ENCODE results near the gene NRROS.

The NRROS gene

DNA sequence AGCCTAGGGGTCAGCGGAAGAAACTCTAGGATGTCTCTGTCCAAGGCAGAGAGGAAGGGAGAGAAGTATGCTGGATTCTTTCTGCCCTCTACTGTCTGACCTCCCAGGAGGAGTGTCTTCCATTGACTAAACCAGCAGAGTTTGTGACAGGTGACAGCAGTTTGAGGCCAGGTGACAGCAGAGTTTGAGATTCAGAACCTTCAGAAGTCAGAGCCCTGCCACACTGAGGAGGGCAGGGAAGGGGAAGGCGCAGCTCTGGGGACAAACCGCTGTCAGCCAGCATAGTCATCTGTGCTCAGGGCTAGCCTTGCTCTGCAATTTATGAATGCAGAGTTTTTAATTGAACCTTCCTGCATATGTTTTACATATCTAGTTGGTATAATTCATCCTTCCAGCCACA is 12.3 kb downstream of the NRROS start:
- DNase-seq = no peak

DNA sequence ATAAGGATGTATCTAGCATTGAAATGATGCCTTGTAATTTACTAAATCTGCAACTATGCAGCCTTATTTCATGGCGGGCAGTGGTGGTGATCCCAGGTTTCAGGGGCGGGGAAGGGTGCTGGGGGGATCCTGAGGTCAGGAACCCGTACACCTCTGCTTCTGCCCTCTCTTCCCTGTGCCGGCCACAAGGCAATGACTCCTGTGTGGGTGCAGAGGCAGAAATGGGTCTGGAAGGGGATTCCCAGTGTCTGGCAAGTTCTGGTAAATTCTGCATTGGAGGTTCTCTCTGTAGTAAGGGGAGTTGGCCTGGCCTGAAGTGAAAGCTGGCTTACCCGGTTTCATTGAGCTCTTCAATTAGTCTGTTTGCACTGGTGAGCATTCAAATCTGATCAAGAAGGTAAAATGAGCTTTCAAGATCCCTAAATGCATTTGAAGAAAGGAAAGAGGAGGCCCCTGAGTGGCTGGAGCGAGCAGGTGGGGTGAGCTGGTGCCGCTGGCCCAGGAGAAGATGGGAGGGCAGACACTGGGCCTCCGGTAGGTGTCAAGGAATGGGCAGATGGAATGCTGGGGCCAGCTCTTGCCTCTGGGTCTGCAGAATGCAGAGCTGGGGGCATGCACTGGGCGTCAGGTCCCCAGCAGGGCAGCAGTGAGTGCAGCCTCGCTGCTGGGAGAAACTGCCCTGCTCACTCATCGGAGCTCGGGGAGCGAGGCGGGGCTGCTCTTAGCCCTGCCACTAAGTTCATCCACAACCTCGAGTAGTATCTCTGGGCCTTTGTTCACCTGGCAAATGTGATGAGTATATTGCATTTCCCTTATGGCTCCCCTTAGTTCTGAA is 13.7 kb downstream of the NRROS start:
- no peak for DNase-seq

DNA sequence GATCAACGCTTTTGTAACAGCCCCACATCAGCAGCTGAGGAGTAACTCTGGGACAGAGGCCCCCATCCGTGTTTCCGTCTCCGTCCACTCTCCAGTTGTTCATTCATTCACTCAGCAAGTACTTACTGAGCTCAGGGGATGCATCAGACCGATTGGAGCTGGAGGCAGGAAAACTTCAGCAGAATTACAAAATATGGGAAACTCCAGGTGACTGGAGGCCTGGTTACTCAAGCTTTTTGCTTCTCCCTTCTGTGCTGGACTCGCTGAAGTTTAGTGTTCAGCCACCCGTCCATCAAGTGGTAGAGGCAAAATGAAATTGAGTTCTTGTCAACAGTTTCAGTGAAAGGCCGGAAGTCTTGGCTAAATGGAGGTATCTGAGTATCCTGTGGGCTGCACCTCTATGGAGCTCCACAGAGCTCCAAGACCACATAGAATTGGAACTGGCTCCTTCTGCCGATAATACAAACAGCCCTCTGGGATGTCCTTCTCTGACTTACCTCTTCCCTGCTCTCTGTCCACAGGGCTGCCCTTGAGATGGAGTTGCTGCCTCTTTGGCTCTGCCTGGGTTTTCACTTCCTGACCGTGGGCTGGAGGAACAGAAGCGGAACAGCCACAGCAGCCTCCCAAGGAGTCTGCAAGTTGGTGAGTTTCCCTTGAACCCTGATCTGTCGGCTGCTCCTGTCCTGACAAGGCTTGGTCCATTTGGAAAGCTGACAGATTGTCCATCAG is 14.7 kb downstream of the NRROS start:
- DNase-seq = no peak

DNA sequence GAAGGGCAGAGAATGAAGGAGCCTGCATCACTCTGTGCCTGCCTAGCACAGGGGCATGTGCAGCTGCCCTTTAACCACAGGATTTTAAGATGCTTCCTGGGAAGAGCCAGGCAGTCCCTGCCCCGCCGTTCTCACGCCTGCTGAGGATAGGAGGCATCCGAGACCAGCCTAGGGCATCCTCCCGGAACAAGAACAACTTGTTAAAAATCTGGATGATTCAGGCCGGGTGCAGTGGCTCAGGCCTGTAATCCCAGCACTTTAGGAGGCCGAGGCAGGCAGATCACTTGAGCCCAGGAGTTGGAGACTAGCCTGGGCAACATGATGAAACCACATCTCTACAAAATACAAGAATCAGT is 15.2 kb downstream of the NRROS start:
- DNase-seq = no peak

DNA sequence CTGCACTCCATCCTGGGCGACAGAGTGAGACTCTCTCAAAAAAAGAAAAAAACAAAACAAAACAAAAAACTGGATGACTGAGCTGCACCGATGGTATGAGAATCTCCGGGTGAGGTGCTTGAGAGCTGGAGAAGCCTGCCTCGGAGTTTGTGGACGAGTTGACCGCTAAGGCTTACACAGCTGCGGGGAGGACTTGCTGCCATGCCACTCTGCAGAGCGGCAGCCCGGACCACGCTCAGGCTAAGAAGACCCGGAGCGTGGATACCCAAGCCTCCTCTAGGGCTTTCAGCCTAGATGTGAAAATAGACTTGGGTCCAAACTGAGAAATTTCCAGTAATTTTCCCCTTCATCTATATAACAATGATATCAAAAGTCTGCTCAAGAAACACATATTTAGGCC is 16.0 kb downstream of the NRROS start:
- DNase-seq = no peak

DNA sequence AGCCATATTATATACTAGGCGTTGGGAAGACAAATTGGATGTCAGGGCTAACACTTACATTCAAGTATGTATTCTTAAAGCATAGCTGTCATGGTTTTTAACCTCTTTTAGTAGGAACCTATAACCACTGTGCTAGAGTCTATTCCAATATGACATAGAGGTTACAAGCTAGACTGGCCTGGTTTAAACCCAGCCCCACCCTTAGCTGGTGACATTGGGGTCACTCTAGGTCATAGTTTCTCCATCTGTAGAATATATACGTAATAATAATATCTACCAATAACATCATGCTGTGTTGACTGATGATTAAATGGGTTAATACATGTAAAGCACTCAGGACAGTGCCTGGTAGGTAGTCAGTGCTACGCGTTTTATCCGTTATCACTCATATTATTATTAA is 16.7 kb downstream of the NRROS start:
- DNase-seq = no peak

DNA sequence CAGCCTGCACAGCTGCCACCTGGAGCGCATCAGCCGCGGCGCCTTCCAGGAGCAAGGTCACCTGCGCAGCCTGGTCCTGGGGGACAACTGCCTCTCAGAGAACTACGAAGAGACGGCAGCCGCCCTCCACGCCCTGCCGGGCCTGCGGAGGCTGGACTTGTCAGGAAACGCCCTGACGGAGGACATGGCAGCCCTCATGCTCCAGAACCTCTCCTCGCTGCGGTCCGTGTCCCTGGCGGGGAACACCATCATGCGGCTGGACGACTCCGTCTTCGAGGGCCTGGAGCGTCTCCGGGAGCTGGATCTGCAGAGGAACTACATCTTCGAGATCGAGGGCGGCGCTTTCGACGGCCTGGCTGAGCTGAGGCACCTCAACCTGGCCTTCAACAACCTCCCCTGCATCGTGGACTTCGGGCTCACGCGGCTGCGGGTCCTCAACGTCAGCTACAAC is 20.4 kb downstream of the NRROS start:
- no peak for DNase-seq

DNA sequence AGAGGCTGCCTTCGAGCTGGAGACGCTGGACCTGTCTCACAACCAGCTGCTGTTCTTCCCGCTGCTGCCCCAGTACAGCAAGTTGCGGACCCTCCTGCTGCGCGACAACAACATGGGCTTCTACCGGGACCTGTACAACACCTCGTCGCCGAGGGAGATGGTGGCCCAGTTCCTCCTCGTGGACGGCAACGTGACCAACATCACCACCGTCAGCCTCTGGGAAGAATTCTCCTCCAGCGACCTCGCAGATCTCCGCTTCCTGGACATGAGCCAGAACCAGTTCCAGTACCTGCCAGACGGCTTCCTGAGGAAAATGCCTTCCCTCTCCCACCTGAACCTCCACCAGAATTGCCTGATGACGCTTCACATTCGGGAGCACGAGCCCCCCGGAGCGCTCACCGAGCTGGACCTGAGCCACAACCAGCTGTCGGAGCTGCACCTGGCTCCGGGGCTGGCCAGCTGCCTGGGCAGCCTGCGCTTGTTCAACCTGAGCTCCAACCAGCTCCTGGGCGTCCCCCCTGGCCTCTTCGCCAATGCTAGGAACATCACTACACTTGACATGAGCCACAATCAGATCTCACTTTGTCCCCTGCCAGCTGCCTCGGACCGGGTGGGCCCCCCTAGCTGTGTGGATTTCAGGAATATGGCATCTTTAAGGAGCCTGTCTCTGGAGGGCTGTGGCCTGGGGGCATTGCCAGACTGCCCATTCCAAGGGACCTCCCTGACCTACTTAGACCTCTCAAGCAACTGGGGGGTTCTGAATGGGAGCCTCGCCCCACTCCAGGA is 21.1 kb downstream of the NRROS start:
- no peak for DNase-seq

DNA sequence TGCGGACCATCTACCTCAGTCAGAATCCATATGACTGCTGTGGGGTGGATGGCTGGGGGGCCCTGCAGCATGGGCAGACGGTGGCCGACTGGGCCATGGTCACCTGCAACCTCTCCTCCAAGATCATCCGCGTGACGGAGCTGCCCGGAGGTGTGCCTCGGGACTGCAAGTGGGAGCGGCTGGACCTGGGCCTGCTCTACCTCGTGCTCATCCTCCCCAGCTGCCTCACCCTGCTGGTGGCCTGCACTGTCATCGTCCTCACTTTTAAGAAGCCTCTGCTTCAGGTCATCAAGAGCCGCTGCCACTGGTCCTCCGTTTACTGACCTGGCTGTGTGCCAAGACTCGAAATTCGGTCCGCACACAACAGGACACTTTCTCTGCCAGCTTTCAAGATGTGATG is 21.9 kb downstream of the NRROS start:
- DNase-seq = no peak

DNA sequence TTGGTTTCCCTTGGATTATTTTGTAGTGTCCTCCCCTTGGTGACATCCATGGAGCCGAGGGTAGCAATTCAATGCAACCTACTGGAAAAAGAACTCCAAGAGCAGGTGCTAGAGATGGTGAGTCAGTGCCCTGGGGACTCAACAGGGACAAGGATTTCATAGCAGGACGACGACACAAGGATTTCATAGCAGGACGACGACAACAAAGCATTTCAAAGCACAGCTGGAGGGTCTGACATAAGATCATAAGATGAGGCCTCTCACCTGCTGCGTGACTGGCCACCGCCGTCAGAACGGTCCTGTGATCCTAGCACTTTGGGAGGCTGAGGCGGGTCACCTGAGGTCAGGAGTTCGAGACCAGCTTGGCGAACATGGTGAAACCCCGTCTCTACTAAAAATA is 22.5 kb downstream of the NRROS start:
- DNase-seq = no peak

DNA sequence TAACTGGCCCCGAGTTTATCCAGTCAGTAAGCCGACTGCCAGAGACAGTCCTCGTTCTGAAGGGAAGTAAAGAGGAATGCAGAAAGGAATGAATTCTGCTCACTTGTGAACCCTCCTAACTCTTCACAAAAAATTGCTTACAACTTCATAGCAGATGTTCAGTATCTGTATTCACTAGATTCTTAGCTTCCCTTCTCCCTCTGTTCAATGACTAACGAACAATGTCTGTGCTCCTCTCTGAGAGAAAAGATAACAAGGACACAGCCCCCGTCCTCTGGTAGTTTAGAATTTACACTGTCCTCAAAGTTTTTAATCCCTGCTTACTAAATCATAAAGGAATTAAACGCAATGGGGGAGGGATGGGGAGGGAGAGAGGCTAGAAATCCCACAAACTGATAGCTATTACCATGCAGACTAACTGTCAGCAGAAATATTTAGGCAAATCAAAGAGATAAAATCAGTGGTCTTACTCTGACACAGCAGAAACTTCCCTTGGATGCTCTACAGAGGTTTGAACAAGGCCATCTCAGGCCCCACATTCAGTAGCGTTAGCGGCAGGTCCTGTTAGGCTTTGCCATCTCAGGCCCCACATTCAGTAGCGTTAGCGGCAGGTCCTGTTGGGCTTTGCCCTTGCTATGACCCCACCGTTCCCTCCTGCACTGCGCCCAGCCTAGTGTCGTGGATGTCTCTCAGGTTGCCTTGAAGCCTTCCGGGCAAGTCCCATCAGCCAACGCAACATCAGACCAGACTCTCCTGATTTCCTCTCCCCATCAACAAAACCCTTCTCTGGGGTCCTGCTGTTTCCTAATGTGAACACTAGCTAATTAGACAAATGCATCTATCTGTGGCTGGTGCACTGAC is 23.4 kb downstream of the NRROS start:
- peak; percentile 45 for DNase-seq

DNA sequence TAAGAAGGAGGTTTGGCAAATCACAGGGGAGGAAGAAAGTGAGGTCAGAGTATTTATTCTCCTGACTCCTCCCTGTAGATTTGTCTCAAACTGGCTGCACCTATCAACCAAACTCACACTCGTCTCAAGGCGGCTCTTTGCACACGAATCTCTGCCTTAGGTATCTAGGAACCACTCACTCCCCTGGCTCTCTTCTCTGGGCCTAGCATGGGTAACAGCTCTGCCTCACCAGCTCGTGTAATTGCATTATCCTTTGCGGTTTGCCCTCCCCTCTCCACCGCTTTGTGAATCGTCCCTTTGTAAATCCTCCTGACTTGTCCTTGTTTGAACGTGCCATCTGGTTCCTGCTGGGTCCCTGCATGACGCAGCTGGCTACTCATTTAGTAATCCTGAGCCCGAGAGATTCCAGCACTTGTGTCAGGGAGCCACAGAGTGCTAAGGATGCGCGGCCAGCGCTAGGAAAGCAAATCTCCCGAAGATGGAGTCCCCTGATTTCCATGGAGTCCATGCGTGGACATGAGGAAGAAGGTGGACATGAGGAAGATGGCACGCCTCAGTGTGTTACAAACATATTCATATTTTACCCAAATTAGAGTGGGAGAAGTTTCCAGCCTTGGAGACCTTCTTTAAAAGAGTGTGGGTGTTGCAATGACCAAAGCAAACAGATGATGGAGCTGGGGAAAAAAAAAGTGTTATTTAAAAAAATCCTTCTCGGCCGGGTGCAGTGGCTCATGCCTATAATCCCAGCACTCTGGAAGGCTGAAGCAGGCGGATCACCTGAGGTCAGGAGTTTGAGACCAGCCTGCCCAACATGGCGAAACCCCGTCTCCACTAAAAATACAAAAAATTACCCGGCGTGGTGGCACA is 26.7 kb downstream of the NRROS start:
- peak; percentile 33 for DNase-seq

DNA sequence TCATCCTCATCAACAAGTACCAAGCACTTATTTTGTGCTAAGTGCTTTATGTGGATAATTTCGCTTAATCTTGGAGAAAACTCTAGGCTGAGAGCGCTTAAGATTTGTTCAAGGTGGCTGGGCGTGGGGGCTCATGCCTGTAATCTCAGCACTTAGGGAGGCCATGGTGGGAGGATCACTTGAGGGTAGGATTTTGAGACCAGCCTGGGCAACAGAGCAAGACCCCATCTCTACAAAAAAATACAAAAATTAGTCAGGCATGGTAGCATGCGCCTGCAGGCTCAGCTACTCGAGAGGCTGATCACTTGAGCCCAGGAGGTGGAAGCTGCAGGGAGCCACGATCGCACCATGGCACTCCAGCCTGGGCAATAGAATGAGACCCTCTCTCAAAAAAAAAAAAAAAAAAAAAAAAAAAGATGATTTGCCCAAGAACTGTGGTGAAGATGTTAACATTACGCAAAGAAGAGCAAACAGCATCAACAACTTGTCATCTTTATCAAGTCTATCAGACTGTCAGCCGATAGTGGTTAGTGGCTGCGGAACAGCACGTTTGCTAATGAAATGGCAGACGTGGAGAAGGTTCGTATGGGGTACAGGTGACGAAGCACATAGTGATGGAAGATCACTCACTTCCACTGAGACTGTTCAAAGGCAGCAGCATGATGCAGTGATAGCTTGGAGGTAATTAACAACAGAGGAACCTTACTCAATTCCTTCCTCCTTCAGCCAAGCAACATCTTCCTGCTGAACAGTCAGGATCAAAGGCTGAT is 27.7 kb downstream of the NRROS start:
- no peak for DNase-seq

DNA sequence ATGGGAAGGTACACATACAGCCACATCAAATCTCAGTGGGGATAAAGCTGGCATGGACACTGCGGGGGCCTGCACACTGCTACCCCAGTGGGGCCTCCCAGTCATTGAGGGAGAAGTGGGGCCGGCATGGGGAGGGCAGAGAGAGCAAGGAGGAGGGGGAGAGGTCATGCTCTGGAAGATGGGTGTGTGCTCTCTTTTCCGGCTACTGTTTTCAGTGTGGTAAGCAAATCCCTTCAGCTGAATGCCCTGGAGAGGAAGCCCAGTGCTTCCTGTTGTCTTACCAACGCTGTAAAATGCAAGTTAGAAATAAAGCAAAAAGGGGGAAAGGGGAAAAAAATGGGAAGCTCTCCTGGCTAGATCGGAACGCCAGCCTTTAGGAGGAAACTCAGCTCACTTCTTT is 30.8 kb downstream of the NRROS start:
- DNase-seq = no peak

DNA sequence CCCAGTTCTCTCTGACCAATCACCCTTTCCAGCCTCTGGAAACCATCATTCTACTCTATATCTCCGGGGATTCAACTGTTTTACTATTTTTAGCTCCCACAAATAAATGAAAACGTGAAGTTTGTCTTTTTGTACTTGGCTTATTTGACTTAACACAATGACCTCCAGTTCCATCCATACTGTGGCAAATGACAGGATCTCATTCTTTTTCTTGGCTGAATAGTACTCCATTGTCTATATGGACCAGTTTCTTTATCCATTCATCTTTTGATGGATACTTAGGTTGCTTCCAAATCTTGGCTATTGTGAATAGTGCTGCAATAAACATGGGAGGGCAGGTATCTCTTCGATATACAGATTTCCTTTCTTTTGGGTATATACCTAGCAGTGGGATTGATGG is 34.1 kb downstream of the NRROS start:
- no peak for DNase-seq

DNA sequence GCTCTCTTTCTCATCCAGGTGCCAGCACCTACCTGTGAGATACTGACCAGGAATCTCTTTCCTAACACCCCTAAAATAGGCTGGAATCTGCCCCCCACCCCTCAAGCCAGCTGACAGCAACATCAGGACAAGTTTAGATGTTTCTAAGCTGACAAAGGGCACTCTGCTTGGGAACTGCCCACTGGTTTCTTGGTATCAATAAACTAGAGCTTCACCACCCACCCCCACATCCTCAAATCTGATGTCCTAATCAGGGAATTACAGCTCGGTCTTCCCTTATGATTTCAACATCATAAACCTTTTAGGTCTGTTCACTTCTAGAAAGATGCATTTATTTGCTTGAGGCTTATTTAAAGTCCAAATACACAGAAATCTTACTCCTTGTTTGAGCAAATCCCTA is 37.9 kb downstream of the NRROS start:
- DNase-seq = no peak

DNA sequence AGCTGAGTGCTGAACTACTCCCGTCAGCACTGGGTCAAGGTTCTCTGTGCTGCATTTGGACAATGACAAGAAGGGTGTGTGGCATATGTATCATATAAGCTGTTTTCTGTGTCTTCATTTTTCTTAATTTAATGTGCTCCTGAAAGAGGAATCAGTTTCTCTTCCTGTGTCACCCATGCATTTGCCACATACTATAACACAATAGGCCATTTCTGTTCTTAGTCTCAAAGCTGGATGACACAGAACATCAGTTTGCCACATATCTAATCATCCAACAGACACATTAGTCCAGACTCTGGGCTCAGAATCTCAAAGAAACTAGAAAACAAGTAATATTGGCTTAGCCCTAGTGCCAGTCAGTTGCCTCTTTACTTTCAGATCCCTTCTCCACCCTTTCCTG is 38.4 kb downstream of the NRROS start:
- no peak for DNase-seq

DNA sequence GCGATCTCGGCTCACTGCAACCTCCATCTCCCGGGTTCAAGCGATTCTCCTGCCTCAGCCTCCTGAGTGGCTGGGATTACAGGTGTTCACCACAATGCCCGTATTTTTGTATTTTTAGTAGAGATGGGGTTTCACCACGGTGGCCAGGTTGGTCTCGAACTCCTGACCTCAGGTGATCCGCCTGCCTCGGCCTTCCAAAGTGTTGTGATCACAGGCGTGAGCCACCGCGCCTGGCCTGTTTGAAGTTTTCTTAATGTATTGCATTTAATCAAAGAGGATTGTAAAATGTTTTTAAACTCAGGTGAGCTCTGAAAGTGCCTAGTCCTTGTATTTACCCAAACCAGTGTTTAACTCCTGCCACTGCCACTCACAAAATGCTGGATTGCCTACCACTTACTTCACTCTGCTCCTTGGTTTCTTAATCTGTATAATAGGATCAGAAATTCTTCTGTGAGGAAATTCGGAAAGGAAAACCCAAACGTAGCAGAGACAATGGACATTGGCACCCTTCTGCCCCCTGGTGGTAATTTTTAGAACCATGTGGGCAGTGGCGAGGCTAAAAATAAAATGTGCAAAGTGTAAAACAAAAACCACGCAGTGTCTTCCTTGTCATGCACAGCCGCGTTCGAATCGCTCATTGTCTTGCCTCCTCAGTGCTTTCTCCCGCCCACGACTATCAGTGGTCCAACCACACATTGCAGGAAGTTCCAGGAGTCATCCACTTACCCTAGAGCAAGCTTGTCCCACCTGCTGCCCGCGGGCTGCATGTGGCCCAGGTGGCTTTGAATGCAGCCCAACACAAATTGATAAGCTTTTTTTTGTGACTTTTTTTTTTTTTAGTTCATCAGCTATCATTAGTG is 45.3 kb downstream of the NRROS start:
- peak; percentile 53 for DNase-seq

DNA sequence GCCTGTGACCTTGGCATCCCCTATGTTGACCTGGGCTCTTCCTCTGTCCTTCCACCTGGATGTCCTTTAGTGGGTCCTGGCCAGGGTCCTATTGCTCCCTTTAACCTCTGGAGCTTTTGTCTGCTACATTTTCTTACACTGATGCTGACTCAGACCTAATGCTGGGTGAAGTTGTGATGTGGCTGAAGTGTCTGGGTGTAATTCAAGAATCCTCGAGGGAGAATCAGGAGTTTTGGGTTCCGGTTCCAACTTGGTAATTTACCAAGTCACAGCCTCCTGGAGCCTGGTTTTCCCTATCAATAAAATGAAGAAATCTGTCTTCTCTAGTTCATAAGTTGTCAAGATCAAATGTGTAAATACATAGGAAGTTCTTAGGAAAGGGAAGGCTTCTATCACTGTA is 46.9 kb downstream of the NRROS start:
- no peak for DNase-seq

DNA sequence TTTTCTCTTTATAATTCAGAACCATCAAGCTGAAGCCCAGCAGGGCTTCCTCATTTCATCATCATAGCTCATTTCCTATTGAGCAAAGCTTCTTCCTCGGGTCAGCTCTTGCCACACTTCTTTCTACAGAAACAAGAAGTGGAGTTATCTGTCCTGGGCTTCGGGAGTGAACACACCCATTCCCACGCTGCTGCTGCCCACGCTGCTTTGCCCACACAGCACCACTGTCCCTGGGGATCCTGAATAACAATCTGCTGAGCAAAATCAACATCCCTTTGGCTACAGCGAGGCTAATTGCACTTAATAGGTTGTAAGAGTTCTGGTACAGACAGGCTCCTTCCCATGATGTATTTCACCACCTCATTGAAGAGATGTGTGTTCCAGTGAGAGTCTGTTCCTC is 48.9 kb downstream of the NRROS start:
- peak; percentile 54 for DNase-seq
